PC-3 (cell line): Measurements from ENCODE around the gene RIMBP2. TPM values are rescaled to one million over a fixed set of nuclear protein-coding genes. Genes with fewer than 3 reads are reported as not detected.

Experiments
- ATAC-seq: fragments of 200-7000 bp; cut with Tn5 transposase; 2 replicates; pipeline ENCODE4 v1.9.1; 2020; ENCODE audit warnings: mild to moderate bottlenecking, moderate library complexity
- BruUV-seq: library from RNA; stranded (reverse); fragments of 400-500 nt; replicated peaks from 2 replicates; lab custom pipeline; 2021; lab: Mats Ljungman, UMichigan
- CTCF ChIA-PET: fragments of 300-600 bp; sonication (Branson Sonifier 250); formaldehyde crosslinking; loops from one replicate; lab custom pipeline; 2022; ENCODE audit warnings: antibody characterized with exemption; lab: Charles Lee
- POLR2A ChIA-PET: fragments of 300-600 bp; sonication (Branson Sonifier 250); formaldehyde crosslinking; loops from one replicate; lab custom pipeline; 2022; ENCODE audit warnings: antibody characterized with exemption; ENCODE audit not compliant: unreplicated experiment; lab: Charles Lee
- DNase-seq: peaks from one replicate; pipeline ENCODE4 v3.0.0-alpha.2; 2015
- H2AFZ ChIP-seq: fragments of 300-600 bp; sonication (generic); 2 replicates; pipeline ENCODE4 v1.6.0; 2016; ENCODE audit warnings: antibody characterized with exemption, low read length
- H3F3A ChIP-seq: fragments of 300-600 bp; sonication (generic); one replicate; pipeline ENCODE4 v1.6.0; 2017; ENCODE audit warnings: antibody characterized with exemption, low read length, control low read depth, mild to moderate bottlenecking; ENCODE audit not compliant: unreplicated experiment
- H3K27ac ChIP-seq: fragments of 300-600 bp; sonication (generic); 2 replicates; pipeline ENCODE4 v1.5.1; 2016; ENCODE audit warnings: mild to moderate bottlenecking, low read length
- H3K27me3 ChIP-seq: fragments of 300-600 bp; sonication (generic); 2 replicates; pipeline ENCODE4 v1.6.1; 2016; ENCODE audit warnings: low read length, mixed read lengths
- H3K36me3 ChIP-seq: fragments of 300-600 bp; sonication (generic); 2 replicates; pipeline ENCODE4 v1.6.1; 2016; ENCODE audit warnings: low read depth, mixed run types, low read length, mixed read lengths
- H3K4me1 ChIP-seq: fragments of 300-600 bp; sonication (generic); 2 replicates; pipeline ENCODE4 v1.5.1; 2016; ENCODE audit warnings: low read length; ENCODE audit not compliant: insufficient read depth
- H3K4me2 ChIP-seq: fragments of 300-600 bp; sonication (generic); 2 replicates; pipeline ENCODE4 v1.6.0; 2016; ENCODE audit warnings: low read length
- H3K4me3 ChIP-seq: fragments of 300-600 bp; sonication (generic); 2 replicates; pipeline ENCODE4 v1.5.1; 2016; ENCODE audit warnings: mild to moderate bottlenecking, low read length, mixed read lengths
- H3K79me2 ChIP-seq: fragments of 300-600 bp; sonication (generic); 2 replicates; pipeline ENCODE4 v1.6.1; 2017; ENCODE audit warnings: low read length, mixed read lengths
- H3K9ac ChIP-seq: fragments of 300-600 bp; sonication (generic); 2 replicates; pipeline ENCODE4 v1.6.0; 2016; ENCODE audit warnings: mild to moderate bottlenecking, low read length
- H3K9me2 ChIP-seq: fragments of 300-600 bp; sonication (generic); replicated peaks from 2 replicates; pipeline ENCODE4 v1.6.1; 2016; ENCODE audit warnings: mixed run types, low read length, mixed read lengths
- H3K9me3 ChIP-seq: fragments of 300-600 bp; sonication (generic); 2 replicates; pipeline ENCODE4 v1.6.1; 2016; ENCODE audit warnings: low read length, mixed read lengths
- H4K20me1 ChIP-seq: fragments of 300-600 bp; sonication (generic); 2 replicates; pipeline ENCODE4 v1.6.1; 2016; ENCODE audit warnings: low read length, mixed read lengths
- CTCF ChIP-seq: fragments of 300-600 bp; sonication (generic); conservative IDR thresholded peaks from 2 replicates; pipeline ENCODE4 v1.5.1; 2017; ENCODE audit warnings: antibody characterized with exemption, low read depth, mild to moderate bottlenecking, low read length
- EZH2 ChIP-seq: fragments of 300-600 bp; sonication (generic); IDR thresholded peaks from one replicate; pipeline ENCODE4 v1.6.1; 2017; ENCODE audit warnings: antibody characterized with exemption, mild to moderate bottlenecking, low read length; ENCODE audit not compliant: unreplicated experiment
- EZH2phosphoT487 ChIP-seq: fragments of 300-600 bp; sonication (generic); IDR thresholded peaks from 2 replicates; pipeline ENCODE4 v1.6.1; 2018; ENCODE audit warnings: mild to moderate bottlenecking, antibody characterized with exemption, low read length, borderline replicate concordance
- intact Hi-C: fragments of 100-400 bp; cut with micrococcal nuclease; formaldehyde crosslinking; loops from 2 replicates; pipeline ENCODE4 v1.9.0; 2023
- total RNA-seq: library from RNA; depleted of rRNA; stranded (reverse); fragments of >200 nt; gene quantifications from 2 replicates; pipeline ENCODE4 v1.2.3, GENCODE V29; 2014

The RIMBP2 gene
- total RNA-seq, 1 experiment from 2014 or later: not detected

- no peaks in the 10 kb centered on the region for H4K20me1 ChIP-seq
- ATAC-seq (no peak), DNase-seq (no peak)
- POLR2A ChIA-PET: no interaction called here
- no peak overlapping the region for H3K4me2 ChIP-seq
- H3K4me1 ChIP-seq: no peaks in the 10 kb centered on the region
- H3K27me3 ChIP-seq: no peaks in the 10 kb centered on the region
- no peaks in the 10 kb centered on the region for H3K36me3 ChIP-seq
- H2AFZ ChIP-seq: no peak overlapping the region
- H3K9me3 ChIP-seq: no peaks in the 10 kb centered on the region
- no peak overlapping the region for H3K27ac ChIP-seq
- intact Hi-C loops: no loop called here
- TF ChIP-seq EZH2: no peak
- no peak for TF ChIP-seq CTCF
- TF ChIP-seq EZH2phosphoT487: no peak
- no peaks in the 10 kb centered on the region for H3K9me2 ChIP-seq
- no TSS peak for BruUV-seq
- no peaks in the 10 kb centered on the region for H3F3A ChIP-seq
- H3K9ac ChIP-seq: no peak overlapping the region
- H3K79me2 ChIP-seq: no peaks in the 10 kb centered on the region
- H3K4me3 ChIP-seq: no peak overlapping the region
- CTCF ChIA-PET: no interaction called here
These were observed 280.3 kb downstream of the RIMBP2 start for GRCh38 chr12:130435826-130436225.

- no TSS peak for BruUV-seq
- Histone ChIP-seq H3K4me1 (no peaks in the 10 kb centered on the region), H3K4me3 (no peak overlapping the region), H3K4me2 (no peak overlapping the region), H3K79me2 (no peaks in the 10 kb centered on the region), H4K20me1 (no peaks in the 10 kb centered on the region), H3K9me2 (no peaks in the 10 kb centered on the region), H3K27me3 (no peaks in the 10 kb centered on the region), H3F3A (no peaks in the 10 kb centered on the region), H2AFZ (no peak overlapping the region), H3K36me3 (no peaks in the 10 kb centered on the region), H3K9me3 (no peaks in the 10 kb centered on the region), H3K27ac (no peak overlapping the region), H3K9ac (no peak overlapping the region)
- DNase-seq (no peak), ATAC-seq (no peak)
- CTCF ChIA-PET: no interaction called here
- POLR2A ChIA-PET: no interaction called here
- TF ChIP-seq EZH2 (no peak), EZH2phosphoT487 (no peak), CTCF (no peak)
- intact Hi-C loops: no loop called here
These were observed 280.8 kb downstream of the RIMBP2 start for GRCh38 chr12:130435331-130435730.

GRCh38 chr12:130434560-130434959, 281.5 kb downstream of the RIMBP2 start:
- no peaks in the 10 kb centered on the region for H3K36me3 ChIP-seq
- BruUV-seq: no TSS peak
- no peak overlapping the region for H3K27ac ChIP-seq
- no peak for ATAC-seq
- DNase-seq: no peak
- no peak overlapping the region for H3K9ac ChIP-seq
- ChIA-PET CTCF (no interaction called here), POLR2A (no interaction called here)
- intact Hi-C loops: no loop called here
- H2AFZ ChIP-seq: no peak overlapping the region
- no peaks in the 10 kb centered on the region for H4K20me1 ChIP-seq
- no peak overlapping the region for H3K4me3 ChIP-seq
- H3F3A ChIP-seq: no peaks in the 10 kb centered on the region
- no peaks in the 10 kb centered on the region for H3K9me2 ChIP-seq
- H3K4me1 ChIP-seq: no peaks in the 10 kb centered on the region
- TF ChIP-seq EZH2 (no peak), EZH2phosphoT487 (no peak), CTCF (no peak)
- H3K27me3 ChIP-seq: no peaks in the 10 kb centered on the region
- H3K79me2 ChIP-seq: no peaks in the 10 kb centered on the region
- no peaks in the 10 kb centered on the region for H3K9me3 ChIP-seq
- no peak overlapping the region for H3K4me2 ChIP-seq
